ENCODE measurements around the gene LARGE1.
"Not testable (repeated sequence)": the region's sequence is repeated elsewhere in the genome, so short reads cannot be mapped to it uniquely, and the experiment has no call there.

LARGE1 gene

GRCh38 chr22:33510429-33510904 is 409.8 kb downstream of the LARGE1 start:
- DNase-seq: no peak

DNA sequence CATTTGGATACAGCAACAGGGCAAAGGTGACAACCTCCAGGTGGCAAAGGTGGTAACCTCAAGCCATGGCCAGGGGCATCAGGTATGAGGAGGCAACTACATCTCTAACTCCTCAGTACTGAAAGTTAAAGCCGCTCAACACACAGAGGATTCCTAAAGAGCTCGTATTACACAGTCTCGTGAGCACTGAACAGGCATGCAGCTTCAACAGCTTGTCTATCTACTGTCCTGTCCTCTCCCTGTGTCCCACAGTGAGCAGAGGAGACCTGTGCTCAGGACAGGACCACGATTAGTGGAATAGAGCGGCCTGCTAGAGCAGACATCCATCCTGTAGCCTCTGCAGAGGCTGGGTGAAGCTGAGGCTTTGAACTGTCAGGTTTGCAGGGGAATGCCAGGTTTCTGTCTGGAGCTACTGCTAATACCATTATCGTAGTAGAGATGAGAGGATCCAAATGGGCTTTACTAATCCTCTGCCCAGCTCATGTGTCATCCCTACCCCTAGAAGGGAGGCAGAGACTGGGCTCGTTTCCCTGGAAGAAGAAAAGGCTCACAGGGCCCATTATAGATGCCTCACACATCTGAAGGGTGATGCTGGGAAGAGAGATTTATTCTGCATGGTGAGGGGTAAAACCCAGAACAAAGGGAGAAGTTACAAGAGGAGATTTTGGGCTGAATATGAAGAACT is 415.2 kb downstream of the LARGE1 start:
- DNase-seq: no peak

DNA sequence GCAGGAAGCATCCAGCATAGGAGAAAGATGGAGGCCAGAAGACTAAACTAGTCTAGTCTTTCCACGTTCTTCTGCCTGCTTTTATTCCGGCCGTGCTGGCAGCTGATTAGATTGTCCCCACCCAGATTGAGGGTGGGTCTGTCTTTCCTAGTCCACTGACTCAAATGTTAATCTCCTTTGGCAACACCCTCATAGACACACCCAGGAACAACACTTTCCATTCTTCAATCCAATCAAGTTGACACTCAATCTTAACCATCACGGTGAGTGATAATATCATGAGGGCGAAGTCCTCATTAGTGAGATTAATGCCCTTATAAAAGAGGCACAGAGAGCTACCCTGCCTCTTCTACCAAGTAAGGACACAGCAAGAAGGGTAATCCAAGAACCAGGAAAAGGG is 424.2 kb downstream of the LARGE1 start:
- DNase-seq: no peak

- no peak for DNase-seq
Observed at GRCh38 chr22:33493476-33494205, 426.6 kb downstream of the LARGE1 start.

- no peak for DNase-seq
Observed at GRCh38 chr22:33492210-33492651, 428.0 kb downstream of the LARGE1 start.

GRCh38 chr22:33487041-33487716 is 433.1 kb downstream of the LARGE1 start:
- DNase-seq: no peak

DNA sequence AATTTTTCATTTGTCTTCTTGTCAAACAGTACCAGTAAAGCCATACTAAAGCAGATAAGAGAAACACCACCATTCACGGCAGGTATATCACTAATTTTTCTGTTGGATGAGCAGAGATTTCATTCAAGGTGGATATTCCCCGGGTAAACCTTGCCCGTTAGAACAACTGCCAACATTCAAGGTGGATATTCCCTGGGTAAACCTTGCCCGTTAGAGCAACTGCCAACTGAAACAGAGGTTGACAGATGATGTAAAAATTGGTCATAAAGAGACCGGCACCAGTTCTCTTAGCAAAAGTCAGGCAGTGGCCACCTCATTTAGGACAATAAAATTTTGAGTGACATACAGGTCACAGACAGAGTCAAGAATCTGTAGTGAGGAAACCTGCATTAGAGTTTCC is 438.7 kb downstream of the LARGE1 start:
- no peak for DNase-seq

DNA sequence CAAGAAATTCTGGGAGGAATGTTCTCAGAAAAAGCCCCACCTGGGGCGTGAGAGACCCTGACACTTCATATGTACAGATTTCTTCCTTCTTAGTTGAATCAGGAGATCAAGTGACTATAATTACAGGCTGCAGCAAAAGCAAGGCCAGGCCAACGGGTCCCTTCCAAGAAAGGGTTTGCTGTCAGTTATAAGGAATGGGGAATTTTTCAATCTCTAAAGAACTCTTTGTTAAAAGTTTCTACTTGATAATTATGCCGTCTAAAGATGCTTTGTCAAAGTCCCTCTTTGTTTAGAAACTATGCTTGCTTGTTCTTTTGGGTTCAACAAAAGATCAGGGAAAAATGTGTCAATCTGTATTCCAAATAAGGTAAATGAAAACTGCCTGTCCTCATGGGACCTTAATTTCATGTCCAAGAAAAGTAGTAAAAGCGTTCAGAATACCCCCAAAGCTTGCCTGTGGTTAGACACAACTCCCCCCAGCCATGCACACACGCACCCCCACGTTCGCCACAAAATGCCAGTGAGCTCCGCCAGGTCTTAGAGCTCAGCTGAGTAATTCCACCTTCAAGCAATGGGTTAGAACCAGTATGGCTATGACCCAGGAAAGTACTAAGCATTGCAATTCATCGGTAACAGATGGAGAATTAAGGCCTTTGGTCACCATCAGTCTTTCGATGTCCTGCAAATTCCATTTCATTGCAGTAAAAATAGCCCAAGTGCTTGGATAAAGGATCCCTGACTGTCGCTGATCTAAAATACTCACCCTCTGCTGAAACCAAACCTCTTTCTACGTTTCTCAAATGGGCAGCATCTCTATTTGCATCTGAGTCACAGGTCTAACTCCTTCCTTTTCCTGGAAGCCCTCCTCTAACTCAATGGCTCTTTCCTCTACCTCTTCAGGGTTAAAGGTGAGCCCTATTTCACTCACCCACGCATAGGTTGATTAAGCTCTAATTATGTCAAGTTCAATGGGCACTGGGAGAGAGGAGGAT is 442.9 kb downstream of the LARGE1 start:
- DNase-seq: no peak

DNA sequence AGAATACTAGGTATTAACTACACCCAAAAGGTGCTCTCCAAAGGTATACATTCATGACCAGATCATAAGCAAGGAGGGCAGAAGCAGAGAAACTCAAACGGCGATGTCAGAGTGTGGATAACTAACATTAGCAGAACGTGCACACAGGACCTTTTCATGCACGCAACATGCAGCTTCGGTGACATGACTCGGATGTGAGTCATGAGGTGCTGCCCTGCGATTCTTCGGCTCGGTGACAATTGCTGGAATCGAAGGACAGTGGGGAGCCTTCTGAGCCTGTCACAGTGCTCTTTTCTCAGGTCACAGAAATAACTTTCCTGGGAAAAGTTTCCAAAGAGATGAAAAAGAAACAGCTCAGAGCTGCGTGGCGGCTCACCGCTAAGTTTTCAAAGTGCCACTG is 443.6 kb downstream of the LARGE1 start:
- DNase-seq: no peak

- DNase-seq: no peak
Observed at GRCh38 chr22:33476206-33476605, 444.1 kb downstream of the LARGE1 start.

DNA sequence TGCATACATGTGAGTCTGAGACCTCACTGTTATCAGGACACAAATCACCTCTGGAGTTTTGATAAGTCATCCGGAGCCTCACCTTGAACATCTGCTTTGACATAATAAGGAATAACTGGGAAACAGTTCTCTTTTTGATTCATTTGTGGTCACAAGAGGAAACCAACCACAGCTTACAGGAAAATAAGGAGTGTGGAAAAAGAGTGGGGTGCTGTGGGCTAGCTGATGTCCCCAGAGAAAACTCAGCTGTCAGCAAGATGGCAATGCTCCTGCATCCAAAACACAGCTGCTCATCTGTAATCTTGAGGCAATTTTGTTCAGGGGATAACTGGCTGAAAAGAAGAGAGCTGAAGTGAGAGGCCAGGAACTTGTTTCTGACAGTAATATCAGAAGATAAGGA is 445.7 kb downstream of the LARGE1 start:
- DNase-seq: no peak

DNA sequence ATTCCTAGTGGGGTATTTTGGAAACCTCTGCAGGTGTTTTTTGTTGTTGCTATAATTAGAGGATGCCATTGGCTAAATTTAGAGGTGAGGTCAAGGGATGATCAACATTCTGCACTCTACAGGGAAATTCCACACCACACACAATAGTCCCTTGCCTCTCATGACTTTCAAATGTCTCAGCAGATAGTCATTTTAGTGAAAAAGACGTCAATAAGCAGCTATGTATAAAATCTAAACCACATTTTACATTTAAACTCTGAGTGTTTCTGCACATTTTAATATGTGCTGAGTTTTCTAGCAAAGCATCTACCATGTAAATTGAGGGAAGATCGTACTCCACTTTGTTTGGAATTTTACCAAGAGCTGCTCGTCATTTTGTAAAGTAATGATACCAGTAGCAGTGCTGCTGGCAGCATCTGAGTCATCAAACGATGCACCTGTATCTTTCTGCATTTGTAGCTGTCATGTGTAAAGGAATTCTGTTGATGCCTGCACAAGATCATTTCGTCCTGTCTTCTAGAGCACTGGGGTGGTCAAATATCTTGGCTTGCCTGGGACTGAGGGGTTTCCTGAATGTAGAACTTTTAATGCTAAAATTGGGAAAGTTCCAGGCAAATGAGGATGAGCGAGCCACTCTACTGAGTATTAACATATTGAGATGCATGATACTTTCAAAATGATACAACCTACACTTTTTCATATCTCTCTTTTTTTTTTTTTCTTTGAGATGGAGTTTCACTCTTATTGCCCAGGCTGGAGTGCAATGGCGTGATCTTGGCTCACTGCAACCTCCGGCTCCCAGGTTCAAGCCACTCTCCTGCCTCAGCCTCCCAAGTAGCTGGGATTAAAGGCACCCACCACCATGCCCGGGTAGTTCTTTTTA is 447.6 kb downstream of the LARGE1 start:
- DNase-seq: no peak

- DNase-seq: no peak
Observed at GRCh38 chr22:33470456-33470855, 449.8 kb downstream of the LARGE1 start.

GRCh38 chr22:33467620-33468095 is 452.6 kb downstream of the LARGE1 start:
- DNase-seq: no peak

DNA sequence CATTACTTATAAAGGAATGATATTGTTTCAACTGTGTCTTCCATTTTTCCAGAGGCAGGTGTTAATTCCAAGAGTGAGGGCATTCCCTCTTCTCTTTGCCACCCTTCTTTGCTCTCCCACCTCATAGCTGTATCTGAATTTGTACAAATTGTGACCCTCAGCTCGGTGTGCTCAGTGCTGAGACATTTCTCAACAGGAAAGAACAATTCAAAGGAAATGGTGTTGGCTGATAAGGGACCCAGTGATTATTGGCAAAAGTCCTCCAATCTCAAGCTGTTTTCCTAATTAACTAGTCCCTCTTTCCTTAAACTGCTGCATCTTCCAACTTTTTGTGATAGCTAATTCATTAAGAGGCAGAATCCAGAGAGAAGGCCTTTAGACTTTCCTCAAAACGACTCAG is 453.2 kb downstream of the LARGE1 start:
- DNase-seq: no peak

DNA sequence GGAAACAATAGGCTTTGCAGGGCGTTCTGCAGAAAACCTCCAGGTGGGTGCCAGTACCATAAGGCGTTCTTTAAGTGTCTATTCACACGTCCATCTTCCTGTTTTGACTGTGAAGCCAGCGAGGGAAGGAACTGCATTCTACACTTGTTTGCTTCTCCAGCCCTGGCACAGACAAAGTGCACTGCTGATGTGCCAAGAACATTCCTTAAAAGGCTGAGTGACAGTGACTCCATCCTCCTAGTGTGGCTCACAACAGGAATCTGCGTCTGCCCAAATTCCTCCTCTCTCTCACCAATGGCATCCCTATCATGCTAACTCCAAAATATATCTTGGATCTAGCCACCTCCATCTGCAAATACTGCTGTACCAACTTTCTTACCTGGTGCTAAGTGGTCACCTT is 454.7 kb downstream of the LARGE1 start:
- no peak for DNase-seq

GRCh38 chr22:33464698-33465097 is 455.6 kb downstream of the LARGE1 start:
- no peak for DNase-seq

DNA sequence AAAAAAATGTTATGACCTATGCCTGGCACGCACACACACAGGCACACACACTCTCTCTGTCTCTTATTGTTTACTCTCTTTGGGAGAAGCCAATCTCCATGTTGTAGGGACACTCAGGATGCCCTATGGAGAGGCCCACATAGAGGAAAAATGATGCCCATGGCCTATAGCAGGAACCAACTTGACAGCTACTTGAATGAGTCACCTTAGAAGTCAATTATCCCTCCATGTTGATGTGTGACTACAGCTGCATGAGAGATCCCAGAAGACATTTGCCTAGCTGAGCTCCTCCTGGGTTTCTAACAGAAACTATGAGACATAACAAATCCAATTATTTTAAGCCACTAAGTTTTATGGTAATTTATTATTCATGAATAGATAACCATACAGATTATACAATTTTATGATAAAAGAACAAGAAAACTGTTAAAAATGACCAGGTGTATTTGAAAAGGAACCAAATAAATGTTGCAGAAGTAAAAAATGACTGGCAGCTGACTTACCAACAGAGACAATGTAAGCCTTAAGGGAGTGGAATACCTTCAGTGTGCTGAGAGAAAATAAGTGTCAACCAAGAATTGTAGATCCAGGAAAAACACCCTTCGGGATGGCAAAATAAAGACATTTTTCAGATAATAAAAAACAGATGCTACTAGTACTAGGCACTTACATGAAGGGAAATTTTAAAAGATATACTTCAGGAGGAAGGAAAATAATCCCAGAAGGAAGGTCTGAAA is 458.4 kb downstream of the LARGE1 start:
- no peak for DNase-seq

DNA sequence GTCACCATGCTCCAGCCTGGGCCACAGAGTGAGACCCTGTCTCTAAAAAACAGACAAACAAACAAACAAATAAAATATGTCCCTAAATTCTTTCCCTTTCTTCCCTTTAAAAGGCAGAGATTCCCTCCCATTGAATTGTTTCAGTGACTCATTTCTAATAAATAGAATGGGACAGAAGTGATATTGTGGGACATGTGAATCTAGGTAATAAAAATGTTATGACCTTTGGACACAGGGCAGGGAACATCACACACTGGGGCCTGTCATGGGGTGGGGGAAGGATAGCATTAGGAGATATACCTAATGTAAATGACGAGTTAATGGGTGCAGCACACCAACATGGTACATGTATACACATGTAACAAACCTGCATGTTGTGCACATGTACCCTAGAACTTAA is 459.0 kb downstream of the LARGE1 start:
- DNase-seq: not testable (repeated sequence)

GRCh38 chr22:33459137-33459536 is 461.1 kb downstream of the LARGE1 start:
- no peak for DNase-seq

DNA sequence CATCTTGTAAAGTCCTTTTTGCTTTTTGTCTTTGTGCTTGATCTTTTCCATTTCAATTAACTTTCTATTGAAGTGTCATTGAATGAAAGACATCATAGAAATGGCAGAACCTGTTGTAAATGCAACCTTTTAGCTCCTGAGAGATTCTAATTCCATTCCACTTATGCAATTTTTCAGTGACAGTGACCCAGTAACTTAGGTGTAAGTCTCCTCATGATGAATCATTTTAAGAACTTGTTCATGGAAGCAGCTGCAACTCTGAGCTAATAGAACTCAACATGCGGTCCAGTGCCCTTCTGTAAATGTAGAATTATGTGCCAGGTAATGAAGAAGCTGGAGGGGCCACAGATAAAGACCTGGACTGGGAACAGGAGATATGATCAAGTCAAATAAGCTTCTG is 463.8 kb downstream of the LARGE1 start:
- DNase-seq: no peak

Data from stimulated activated naive CD4-positive, alpha-beta T cell treated with Interleukin-2 at 50 U/mL for 16 hours (primary cell).